ENCODE measurements around the gene BMF.
"Not testable (repeated sequence)": the region's sequence is repeated elsewhere in the genome, so short reads cannot be mapped to it uniquely, and the experiment has no call there.

BMF gene

GRCh38 chr15:40146037-40146436 is 37.4 kb upstream of the BMF start:
- no peak overlapping the region for H3K4me3 ChIP-seq (IDR thresholded peaks at IDR 0.05; ENCODE audit: insufficient read depth, low read depth, low read length)
- H3K4me2 ChIP-seq, result no peak overlapping the region
- peaks cover 17% of the 10 kb centered on the region for H3K4me1 ChIP-seq (ENCODE audit: low read depth, poor library complexity, severe bottlenecking)

GRCh38 chr15:40142428-40142827 is 33.7 kb upstream of the BMF start:
- no peak overlapping the region for H2AFZ ChIP-seq (ENCODE audit: low read depth)
- H3K4me1 ChIP-seq (ENCODE audit: low read depth, poor library complexity, severe bottlenecking), result no peaks in the 10 kb centered on the region
- H3K79me2 ChIP-seq (ENCODE audit: insufficient read depth, low read depth), result no peaks in the 10 kb centered on the region
- no peaks in the 10 kb centered on the region for H4K20me1 ChIP-seq (ENCODE audit: insufficient read depth)
- H3K4me3 ChIP-seq (IDR thresholded peaks at IDR 0.05; ENCODE audit: insufficient read depth, low read depth, low read length), result no peak overlapping the region
- H3K4me2 ChIP-seq, result no peak overlapping the region
- H3K9ac ChIP-seq, result no peak overlapping the region
- TF ChIP-seq CTCF (conservative IDR thresholded peaks at IDR 0.05; ENCODE audit: low read depth, low read length), result no peak
- no peaks in the 10 kb centered on the region for H3K36me3 ChIP-seq (ENCODE audit: insufficient read depth)
- H3K27ac ChIP-seq, result no peak overlapping the region
- no peaks in the 10 kb centered on the region for H3K27me3 ChIP-seq (ENCODE audit: insufficient read depth, low read depth)

More at GRCh38 chr15:40146037-40146436, 37.4 kb upstream of the BMF start:
- no peaks in the 10 kb centered on the region for H3K36me3 ChIP-seq (ENCODE audit: insufficient read depth)
- no peak overlapping the region for H3K27ac ChIP-seq
- H2AFZ ChIP-seq (ENCODE audit: low read depth), result no peak overlapping the region
- no peak for TF ChIP-seq CTCF (conservative IDR thresholded peaks at IDR 0.05; ENCODE audit: low read depth, low read length)
- H4K20me1 ChIP-seq (ENCODE audit: insufficient read depth), result no peaks in the 10 kb centered on the region
- H3K9ac ChIP-seq, result no peak overlapping the region
- H3K27me3 ChIP-seq (ENCODE audit: insufficient read depth, low read depth), result no peaks in the 10 kb centered on the region
- no peaks in the 10 kb centered on the region for H3K79me2 ChIP-seq (ENCODE audit: insufficient read depth, low read depth)

GRCh38 chr15:40138201-40138570 is 29.5 kb upstream of the BMF start:
- not testable (repeated sequence) for H3K4me3 ChIP-seq (IDR thresholded peaks at IDR 0.05; ENCODE audit: insufficient read depth, low read depth, low read length); H3K27ac ChIP-seq; H3K9ac ChIP-seq; H3K27me3 ChIP-seq (ENCODE audit: insufficient read depth, low read depth); H3K79me2 ChIP-seq (ENCODE audit: insufficient read depth, low read depth); H3K4me2 ChIP-seq; H3K4me1 ChIP-seq (ENCODE audit: low read depth, poor library complexity, severe bottlenecking); H3K36me3 ChIP-seq (ENCODE audit: insufficient read depth); H2AFZ ChIP-seq (ENCODE audit: low read depth); H4K20me1 ChIP-seq (ENCODE audit: insufficient read depth)

- H3K27ac ChIP-seq, result no peak overlapping the region
- no peaks in the 10 kb centered on the region for H3K27me3 ChIP-seq (ENCODE audit: insufficient read depth, low read depth)
- no peak overlapping the region for H3K4me3 ChIP-seq (IDR thresholded peaks at IDR 0.05; ENCODE audit: insufficient read depth, low read depth, low read length)
- no peaks in the 10 kb centered on the region for H3K36me3 ChIP-seq (ENCODE audit: insufficient read depth)
- no peak overlapping the region for H3K4me2 ChIP-seq
- no peak overlapping the region for H3K9ac ChIP-seq
- no peak for TF ChIP-seq CTCF (conservative IDR thresholded peaks at IDR 0.05; ENCODE audit: low read depth, low read length)
- H4K20me1 ChIP-seq (ENCODE audit: insufficient read depth), result no peaks in the 10 kb centered on the region
- no peaks in the 10 kb centered on the region for H3K79me2 ChIP-seq (ENCODE audit: insufficient read depth, low read depth)
- no peaks in the 10 kb centered on the region for H3K4me1 ChIP-seq (ENCODE audit: low read depth, poor library complexity, severe bottlenecking)
- no peak overlapping the region for H2AFZ ChIP-seq (ENCODE audit: low read depth)
These were observed 28.9 kb upstream of the BMF start for GRCh38 chr15:40137303-40138200.

All from KMS-11 (cell line).